Type B pancreatic cell (in vitro differentiated cells): Measurements from ENCODE around the gene IGF2. TPM values are rescaled to one million over a fixed set of nuclear protein-coding genes. Genes with fewer than 3 reads are reported as not detected.

ENCODE experiments used
- DNase-seq: peaks from one replicate; pipeline ENCODE4 v3.0.0; 2021; ENCODE audit warnings: mixed read lengths; ENCODE audit not compliant: unreplicated experiment; ENCODE audit errors: extremely low spot score
- H3K27ac Mint-ChIP-seq: 2 replicates; pipeline ENCODE4 v1.8.0; 2021; ENCODE audit warnings: mild to moderate bottlenecking, mixed read lengths
- H3K27me3 Mint-ChIP-seq: 2 replicates; pipeline ENCODE4 v1.8.0; 2021; ENCODE audit warnings: mixed read lengths
- H3K36me3 Mint-ChIP-seq: 2 replicates; pipeline ENCODE4 v1.8.0; 2021; ENCODE audit warnings: mixed read lengths
- H3K4me1 Mint-ChIP-seq: one replicate; pipeline ENCODE4 v1.8.0; 2021; ENCODE audit warnings: mixed read lengths; ENCODE audit not compliant: unreplicated experiment
- H3K4me3 Mint-ChIP-seq: 2 replicates; pipeline ENCODE4 v1.8.0; 2021; ENCODE audit warnings: mild to moderate bottlenecking, mixed read lengths
- H3K9me3 Mint-ChIP-seq: 2 replicates; pipeline ENCODE4 v1.8.0; 2021; ENCODE audit warnings: mixed read lengths
- total RNA-seq: library from RNA; stranded (reverse); gene quantifications from 2 replicates; pipeline ENCODE4 v1.2.1, GENCODE V29; 2021; ENCODE audit warnings: low replicate concordance
- TF ChIP-seq, protein P1 (sequence below): fragments of 200-600 bp; sonication (generic); conservative IDR thresholded peaks from 2 replicates; pipeline ENCODE4 v1.5.0; 2021; ENCODE audit warnings: antibody characterized with exemption, mild to moderate bottlenecking

IGF2 gene
- total RNA-seq, 1 donor from 2014 or later = 2,350 TPM

DNA sequence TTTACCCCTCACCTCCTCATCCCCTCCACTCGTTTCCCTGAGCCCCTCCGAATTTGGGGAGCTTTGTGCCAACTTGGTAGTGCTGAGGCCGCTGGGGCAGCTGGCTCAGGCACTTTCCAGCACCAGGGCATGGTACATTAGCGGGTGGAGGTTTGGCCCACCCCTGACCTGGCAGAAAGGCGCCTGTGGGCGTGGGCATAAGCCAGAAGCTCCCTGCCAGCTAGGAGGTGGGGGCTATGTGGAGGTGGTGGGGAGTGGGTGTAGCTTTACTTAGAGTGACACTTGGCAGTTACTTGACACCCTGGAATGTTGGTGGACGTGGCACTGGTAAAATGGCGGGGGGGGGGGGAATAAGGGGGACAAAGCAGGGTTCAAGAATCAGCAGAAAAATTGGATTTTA, 10.3 kb upstream of the IGF2 start:
- Mint-ChIP-seq H3K27ac (no peak overlapping the region), H3K4me3 (no peak overlapping the region), H3K4me1 (peaks cover 22% of the 10 kb centered on the region), H3K36me3 (no peaks in the 10 kb centered on the region), H3K9me3 (no peaks in the 10 kb centered on the region), H3K27me3 (peaks cover 54% of the 10 kb centered on the region)
- TF ChIP-seq, protein P1, sequence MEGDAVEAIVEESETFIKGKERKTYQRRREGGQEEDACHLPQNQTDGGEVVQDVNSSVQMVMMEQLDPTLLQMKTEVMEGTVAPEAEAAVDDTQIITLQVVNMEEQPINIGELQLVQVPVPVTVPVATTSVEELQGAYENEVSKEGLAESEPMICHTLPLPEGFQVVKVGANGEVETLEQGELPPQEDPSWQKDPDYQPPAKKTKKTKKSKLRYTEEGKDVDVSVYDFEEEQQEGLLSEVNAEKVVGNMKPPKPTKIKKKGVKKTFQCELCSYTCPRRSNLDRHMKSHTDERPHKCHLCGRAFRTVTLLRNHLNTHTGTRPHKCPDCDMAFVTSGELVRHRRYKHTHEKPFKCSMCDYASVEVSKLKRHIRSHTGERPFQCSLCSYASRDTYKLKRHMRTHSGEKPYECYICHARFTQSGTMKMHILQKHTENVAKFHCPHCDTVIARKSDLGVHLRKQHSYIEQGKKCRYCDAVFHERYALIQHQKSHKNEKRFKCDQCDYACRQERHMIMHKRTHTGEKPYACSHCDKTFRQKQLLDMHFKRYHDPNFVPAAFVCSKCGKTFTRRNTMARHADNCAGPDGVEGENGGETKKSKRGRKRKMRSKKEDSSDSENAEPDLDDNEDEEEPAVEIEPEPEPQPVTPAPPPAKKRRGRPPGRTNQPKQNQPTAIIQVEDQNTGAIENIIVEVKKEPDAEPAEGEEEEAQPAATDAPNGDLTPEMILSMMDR = no peak
- no peak for DNase-seq

DNA sequence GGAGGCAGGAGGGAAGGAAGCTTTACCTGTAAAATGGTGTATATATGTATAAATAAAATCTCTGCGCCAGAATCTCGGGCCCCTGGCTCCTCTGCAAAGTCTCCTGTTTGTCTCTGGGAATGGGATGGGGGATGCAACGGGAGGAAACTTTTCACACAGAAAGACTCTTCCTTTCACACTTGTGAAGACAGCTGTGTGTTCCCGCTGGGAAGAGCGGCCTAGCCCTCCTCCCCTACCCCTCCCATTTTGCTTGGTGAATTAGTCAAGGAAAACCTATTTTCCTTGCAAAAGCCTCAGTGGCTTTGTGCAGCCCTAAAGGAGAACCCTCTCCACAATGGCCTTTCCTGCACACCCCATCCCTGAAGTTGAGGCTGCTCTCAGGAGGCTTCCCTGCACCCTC, 9.4 kb upstream of the IGF2 start:
- Mint-ChIP-seq H3K4me1 (peaks cover 22% of the 10 kb centered on the region), H3K9me3 (no peaks in the 10 kb centered on the region), H3K4me3 (no peak overlapping the region), H3K27me3 (peaks cover 58% of the 10 kb centered on the region), H3K36me3 (no peaks in the 10 kb centered on the region), H3K27ac (no peak overlapping the region)
- DNase-seq = no peak
- TF ChIP-seq, protein P1 = no peak

DNA sequence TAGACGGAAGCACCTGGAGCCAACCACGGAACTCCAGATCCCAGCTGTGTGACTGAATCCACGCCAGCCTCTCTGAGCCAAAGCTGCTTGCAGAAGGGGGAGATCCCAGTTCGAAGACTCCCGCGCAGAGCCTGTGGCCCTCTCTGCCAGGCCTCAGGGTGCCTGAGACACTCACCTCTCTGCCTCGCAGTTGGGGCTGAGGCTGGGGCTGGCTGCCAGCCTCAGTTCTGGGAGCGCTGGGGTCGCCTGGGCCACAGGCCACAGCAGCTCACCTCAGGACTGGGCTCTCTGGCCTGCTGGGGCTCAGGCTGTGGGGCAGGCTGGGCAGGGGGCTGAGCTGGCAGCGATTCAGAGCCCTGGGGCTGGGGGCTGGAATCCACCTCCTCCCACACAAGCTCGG, 8.2 kb upstream of the IGF2 start:
- peaks cover 29% of the 10 kb centered on the region for H3K4me1 Mint-ChIP-seq
- H3K27me3 Mint-ChIP-seq = peaks cover 70% of the 10 kb centered on the region
- H3K9me3 Mint-ChIP-seq = no peaks in the 10 kb centered on the region
- TF ChIP-seq, protein P1 = no peak
- H3K4me3 Mint-ChIP-seq = no peak overlapping the region
- no peak overlapping the region for H3K27ac Mint-ChIP-seq
- H3K36me3 Mint-ChIP-seq = peaks cover 7% of the 10 kb centered on the region
- no peak for DNase-seq

DNA sequence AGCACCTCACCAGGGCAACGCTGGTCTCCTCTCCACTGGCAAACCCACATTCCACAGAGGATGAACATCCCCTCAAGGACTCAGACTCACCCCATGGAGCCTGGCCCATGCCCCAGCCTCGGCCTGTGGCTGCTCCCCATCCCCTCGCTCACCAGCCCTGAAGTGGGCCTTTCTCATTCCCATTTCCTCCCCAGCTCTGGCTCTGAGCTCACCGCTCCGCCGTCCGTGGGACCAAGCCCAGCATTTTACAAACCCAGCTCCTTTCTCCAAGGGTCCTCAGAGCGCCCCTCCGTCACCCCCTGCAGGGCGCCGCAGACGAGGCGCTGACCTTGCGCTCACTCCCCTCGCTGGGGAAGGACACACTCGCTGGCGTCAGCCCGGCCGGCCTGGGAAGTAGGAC, 6.9 kb upstream of the IGF2 start:
- Mint-ChIP-seq H3K27ac (peak overlapping the region; percentile 34), H3K9me3 (no peaks in the 10 kb centered on the region), H3K27me3 (peaks cover 81% of the 10 kb centered on the region), H3K4me3 (peak overlapping the region; percentile 76), H3K4me1 (peaks cover 29% of the 10 kb centered on the region), H3K36me3 (peaks cover 10% of the 10 kb centered on the region)
- DNase-seq = no peak
- TF ChIP-seq, protein P1 = no peak

DNA sequence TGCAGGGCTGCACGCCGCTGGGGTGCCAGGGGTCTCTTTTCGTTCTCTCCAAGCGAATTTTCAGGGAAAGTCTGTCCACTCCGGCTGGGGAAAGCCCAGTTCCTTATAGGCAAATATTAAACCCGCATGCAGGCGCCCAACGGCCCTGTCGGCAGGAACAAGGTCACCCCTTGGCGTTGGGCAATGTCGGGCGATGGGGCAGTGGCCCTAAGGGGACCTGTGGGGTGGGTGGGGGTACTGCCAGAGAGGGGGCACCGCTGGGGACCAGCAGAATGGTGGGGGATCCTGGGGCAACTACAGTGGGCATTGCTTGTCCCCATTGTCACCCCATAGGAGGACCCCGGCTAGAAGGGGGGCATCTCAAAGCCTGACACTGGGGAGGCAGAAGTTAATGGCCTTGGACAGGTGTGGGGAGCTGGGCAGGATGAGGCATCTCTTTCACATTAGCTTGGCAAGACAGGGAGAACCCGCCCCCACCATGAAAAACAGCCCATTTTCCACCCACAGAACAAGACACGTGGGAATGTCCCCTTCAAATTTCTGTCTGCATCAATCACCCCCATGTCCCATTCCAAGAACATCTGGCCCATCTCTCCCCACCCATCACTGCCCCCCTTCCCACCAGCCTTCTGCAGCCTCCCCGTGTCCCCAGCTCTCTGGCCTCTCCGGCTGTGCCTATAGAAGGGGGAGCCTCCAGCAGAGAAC, 5.5 kb upstream of the IGF2 start:
- peaks cover 76% of the 10 kb centered on the region for H3K27me3 Mint-ChIP-seq
- no peaks in the 10 kb centered on the region for H3K9me3 Mint-ChIP-seq
- H3K4me3 Mint-ChIP-seq = peak overlapping the region; percentile 74
- H3K4me1 Mint-ChIP-seq = peaks cover 15% of the 10 kb centered on the region
- H3K36me3 Mint-ChIP-seq = peaks cover 10% of the 10 kb centered on the region
- peak overlapping the region; percentile 26 for H3K27ac Mint-ChIP-seq
- TF ChIP-seq, protein P1 = no peak
- no peak for DNase-seq
